HEK293 (cell line): ENCODE data around the gene CFAP58.

Experiments
- ZNF132 ChIP-seq: fragments of 450-650 bp; formaldehyde crosslinking; IDR thresholded peaks from 2 replicates; pipeline ENCODE4 v1.5.1; 2017; ENCODE audit warnings: missing biosample characterization, missing genetic modification characterization, borderline replicate concordance
- TF ChIP-seq, protein P1 (sequence below): fragments of 450-650 bp; formaldehyde crosslinking; IDR thresholded peaks from 2 replicates; pipeline ENCODE4 v1.5.1; 2017; ENCODE audit warnings: missing biosample characterization, missing genetic modification characterization
- TF ChIP-seq, protein P2 (sequence below): fragments of 450-650 bp; formaldehyde crosslinking; IDR thresholded peaks from 2 replicates; pipeline ENCODE4 v1.5.1; 2016; ENCODE audit warnings: missing biosample characterization, missing genetic modification characterization
- TF ChIP-seq, protein P3 (sequence below): fragments of 450-650 bp; formaldehyde crosslinking; IDR thresholded peaks from 2 replicates; pipeline ENCODE4 v1.5.1; 2016; ENCODE audit warnings: missing biosample characterization, missing genetic modification characterization
- TF ChIP-seq, protein P4 (sequence below): IDR thresholded peaks from 2 replicates; pipeline ENCODE4 v1.6.1; 2011; ENCODE audit warnings: mild to moderate bottlenecking, low read depth, low read length, borderline replicate concordance

DNA sequence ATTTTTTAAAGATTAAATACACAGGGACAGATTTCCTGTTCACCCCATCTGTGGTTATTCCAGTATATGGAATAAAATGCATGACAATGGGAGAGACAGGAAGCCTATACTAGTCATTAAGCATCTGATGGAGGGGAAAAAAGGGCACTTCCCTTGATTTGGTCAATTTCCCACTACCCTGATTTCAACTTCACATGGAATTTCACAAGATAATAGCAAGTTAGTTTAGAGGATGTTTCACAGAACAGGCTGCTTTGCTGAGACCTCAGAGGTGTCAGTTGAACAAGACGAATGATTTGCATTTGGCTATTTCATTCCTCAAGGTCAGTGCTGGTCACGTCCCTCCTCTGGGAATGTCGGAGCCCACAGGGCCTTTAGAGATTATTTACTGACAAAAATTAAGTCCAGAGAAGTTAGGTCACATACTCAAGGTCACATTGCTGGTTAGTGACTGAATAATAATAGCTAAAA is 10.7 kb upstream of the CFAP58 start:
- TF ChIP-seq, protein P1, sequence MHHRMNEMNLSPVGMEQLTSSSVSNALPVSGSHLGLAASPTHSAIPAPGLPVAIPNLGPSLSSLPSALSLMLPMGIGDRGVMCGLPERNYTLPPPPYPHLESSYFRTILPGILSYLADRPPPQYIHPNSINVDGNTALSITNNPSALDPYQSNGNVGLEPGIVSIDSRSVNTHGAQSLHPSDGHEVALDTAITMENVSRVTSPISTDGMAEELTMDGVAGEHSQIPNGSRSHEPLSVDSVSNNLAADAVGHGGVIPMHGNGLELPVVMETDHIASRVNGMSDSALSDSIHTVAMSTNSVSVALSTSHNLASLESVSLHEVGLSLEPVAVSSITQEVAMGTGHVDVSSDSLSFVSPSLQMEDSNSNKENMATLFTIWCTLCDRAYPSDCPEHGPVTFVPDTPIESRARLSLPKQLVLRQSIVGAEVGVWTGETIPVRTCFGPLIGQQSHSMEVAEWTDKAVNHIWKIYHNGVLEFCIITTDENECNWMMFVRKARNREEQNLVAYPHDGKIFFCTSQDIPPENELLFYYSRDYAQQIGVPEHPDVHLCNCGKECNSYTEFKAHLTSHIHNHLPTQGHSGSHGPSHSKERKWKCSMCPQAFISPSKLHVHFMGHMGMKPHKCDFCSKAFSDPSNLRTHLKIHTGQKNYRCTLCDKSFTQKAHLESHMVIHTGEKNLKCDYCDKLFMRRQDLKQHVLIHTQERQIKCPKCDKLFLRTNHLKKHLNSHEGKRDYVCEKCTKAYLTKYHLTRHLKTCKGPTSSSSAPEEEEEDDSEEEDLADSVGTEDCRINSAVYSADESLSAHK (tag by site-specific recombination), result no peak
- TF ChIP-seq, protein P2, sequence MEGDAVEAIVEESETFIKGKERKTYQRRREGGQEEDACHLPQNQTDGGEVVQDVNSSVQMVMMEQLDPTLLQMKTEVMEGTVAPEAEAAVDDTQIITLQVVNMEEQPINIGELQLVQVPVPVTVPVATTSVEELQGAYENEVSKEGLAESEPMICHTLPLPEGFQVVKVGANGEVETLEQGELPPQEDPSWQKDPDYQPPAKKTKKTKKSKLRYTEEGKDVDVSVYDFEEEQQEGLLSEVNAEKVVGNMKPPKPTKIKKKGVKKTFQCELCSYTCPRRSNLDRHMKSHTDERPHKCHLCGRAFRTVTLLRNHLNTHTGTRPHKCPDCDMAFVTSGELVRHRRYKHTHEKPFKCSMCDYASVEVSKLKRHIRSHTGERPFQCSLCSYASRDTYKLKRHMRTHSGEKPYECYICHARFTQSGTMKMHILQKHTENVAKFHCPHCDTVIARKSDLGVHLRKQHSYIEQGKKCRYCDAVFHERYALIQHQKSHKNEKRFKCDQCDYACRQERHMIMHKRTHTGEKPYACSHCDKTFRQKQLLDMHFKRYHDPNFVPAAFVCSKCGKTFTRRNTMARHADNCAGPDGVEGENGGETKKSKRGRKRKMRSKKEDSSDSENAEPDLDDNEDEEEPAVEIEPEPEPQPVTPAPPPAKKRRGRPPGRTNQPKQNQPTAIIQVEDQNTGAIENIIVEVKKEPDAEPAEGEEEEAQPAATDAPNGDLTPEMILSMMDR (tag by site-specific recombination), result no peak
- no peak for TF ChIP-seq ZNF132
- TF ChIP-seq, protein P3, sequence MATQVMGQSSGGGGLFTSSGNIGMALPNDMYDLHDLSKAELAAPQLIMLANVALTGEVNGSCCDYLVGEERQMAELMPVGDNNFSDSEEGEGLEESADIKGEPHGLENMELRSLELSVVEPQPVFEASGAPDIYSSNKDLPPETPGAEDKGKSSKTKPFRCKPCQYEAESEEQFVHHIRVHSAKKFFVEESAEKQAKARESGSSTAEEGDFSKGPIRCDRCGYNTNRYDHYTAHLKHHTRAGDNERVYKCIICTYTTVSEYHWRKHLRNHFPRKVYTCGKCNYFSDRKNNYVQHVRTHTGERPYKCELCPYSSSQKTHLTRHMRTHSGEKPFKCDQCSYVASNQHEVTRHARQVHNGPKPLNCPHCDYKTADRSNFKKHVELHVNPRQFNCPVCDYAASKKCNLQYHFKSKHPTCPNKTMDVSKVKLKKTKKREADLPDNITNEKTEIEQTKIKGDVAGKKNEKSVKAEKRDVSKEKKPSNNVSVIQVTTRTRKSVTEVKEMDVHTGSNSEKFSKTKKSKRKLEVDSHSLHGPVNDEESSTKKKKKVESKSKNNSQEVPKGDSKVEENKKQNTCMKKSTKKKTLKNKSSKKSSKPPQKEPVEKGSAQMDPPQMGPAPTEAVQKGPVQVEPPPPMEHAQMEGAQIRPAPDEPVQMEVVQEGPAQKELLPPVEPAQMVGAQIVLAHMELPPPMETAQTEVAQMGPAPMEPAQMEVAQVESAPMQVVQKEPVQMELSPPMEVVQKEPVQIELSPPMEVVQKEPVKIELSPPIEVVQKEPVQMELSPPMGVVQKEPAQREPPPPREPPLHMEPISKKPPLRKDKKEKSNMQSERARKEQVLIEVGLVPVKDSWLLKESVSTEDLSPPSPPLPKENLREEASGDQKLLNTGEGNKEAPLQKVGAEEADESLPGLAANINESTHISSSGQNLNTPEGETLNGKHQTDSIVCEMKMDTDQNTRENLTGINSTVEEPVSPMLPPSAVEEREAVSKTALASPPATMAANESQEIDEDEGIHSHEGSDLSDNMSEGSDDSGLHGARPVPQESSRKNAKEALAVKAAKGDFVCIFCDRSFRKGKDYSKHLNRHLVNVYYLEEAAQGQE (tag by site-specific recombination), result no peak
- TF ChIP-seq, protein P4, sequence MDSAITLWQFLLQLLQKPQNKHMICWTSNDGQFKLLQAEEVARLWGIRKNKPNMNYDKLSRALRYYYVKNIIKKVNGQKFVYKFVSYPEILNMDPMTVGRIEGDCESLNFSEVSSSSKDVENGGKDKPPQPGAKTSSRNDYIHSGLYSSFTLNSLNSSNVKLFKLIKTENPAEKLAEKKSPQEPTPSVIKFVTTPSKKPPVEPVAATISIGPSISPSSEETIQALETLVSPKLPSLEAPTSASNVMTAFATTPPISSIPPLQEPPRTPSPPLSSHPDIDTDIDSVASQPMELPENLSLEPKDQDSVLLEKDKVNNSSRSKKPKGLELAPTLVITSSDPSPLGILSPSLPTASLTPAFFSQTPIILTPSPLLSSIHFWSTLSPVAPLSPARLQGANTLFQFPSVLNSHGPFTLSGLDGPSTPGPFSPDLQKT, result no peak
